Dendritic cell treated with granulocyte-macrophage colony-stimulating factor and Interleukin-4, amounts not matched to agents 40 ng/mL and 50 ng/mL, for 4 days (primary cell): ENCODE data around the gene KLF16.

ENCODE experiments used
- H3K27ac Mint-ChIP-seq: one replicate; pipeline ENCODE4 v1.8.0; 2022; ENCODE audit warnings: mild to moderate bottlenecking, mixed read lengths
- H3K27me3 Mint-ChIP-seq: one replicate; pipeline ENCODE4 v1.8.0; 2022; ENCODE audit warnings: mild to moderate bottlenecking, mixed read lengths
- H3K36me3 Mint-ChIP-seq: one replicate; pipeline ENCODE4 v1.8.0; 2022; ENCODE audit warnings: low read depth, mixed read lengths
- H3K4me1 Mint-ChIP-seq: one replicate; pipeline ENCODE4 v1.8.0; 2022; ENCODE audit warnings: low read depth, mixed read lengths
- H3K4me3 Mint-ChIP-seq: one replicate; pipeline ENCODE4 v1.8.0; 2022; ENCODE audit warnings: mild to moderate bottlenecking, moderate library complexity, mixed read lengths
- H3K9me3 Mint-ChIP-seq: one replicate; pipeline ENCODE4 v1.8.0; 2022; ENCODE audit warnings: mixed read lengths
- intact Hi-C: fragments of 100-400 bp; cut with micrococcal nuclease; formaldehyde crosslinking; loops from one replicate; pipeline ENCODE4 v1.15.0; 2022

KLF16 gene

GRCh38 chr19:1851654-1852580 lies 11.5 kb downstream of the KLF16 start:
- intact Hi-C loops = no loop called here
- H3K27me3 Mint-ChIP-seq = peaks cover 4% of the 10 kb centered on the region
- no peak overlapping the region for H3K27ac Mint-ChIP-seq
- peaks cover 64% of the 10 kb centered on the region for H3K36me3 Mint-ChIP-seq
- H3K4me3 Mint-ChIP-seq = peak overlapping the region; percentile 14
- H3K9me3 Mint-ChIP-seq = no peaks in the 10 kb centered on the region
- H3K4me1 Mint-ChIP-seq = peaks cover 50% of the 10 kb centered on the region

GRCh38 chr19:1850809-1851653 lies 12.3 kb downstream of the KLF16 start:
- H3K9me3 Mint-ChIP-seq = no peaks in the 10 kb centered on the region
- peak overlapping the region; percentile 13 for H3K27ac Mint-ChIP-seq
- peaks cover 63% of the 10 kb centered on the region for H3K36me3 Mint-ChIP-seq
- intact Hi-C loops = no loop called here
- peaks cover 59% of the 10 kb centered on the region for H3K4me1 Mint-ChIP-seq
- H3K4me3 Mint-ChIP-seq = no peak overlapping the region
- peaks cover 4% of the 10 kb centered on the region for H3K27me3 Mint-ChIP-seq

DNA sequence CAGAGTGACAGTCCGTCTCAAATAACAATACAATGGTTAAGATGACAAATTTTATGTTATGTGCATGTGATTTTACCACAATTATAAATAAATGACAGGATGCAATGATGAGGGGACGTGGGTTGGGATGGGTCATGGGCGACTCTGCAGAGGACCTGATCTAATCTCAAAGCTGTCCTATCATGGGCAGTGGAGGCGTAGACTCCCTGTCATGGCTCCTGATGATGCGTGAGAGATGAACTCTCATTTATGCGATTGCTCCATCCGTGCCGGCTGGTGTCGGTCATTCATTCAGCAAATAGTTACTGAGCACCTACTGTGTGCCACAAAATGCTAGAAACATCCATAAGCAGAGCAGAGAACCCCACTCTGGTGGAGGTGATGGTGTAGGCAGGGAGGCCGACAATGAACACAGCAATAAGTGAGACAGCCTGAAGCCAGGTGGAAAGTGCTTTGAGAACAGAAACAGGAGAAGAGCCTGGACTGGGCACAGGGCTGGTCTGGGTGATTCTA lies 13.4 kb downstream of the KLF16 start:
- no peak overlapping the region for H3K4me3 Mint-ChIP-seq
- H3K36me3 Mint-ChIP-seq = peaks cover 69% of the 10 kb centered on the region
- intact Hi-C loops = no loop called here
- no peaks in the 10 kb centered on the region for H3K9me3 Mint-ChIP-seq
- H3K27ac Mint-ChIP-seq = no peak overlapping the region
- peaks cover 67% of the 10 kb centered on the region for H3K4me1 Mint-ChIP-seq
- peaks cover 4% of the 10 kb centered on the region for H3K27me3 Mint-ChIP-seq

DNA sequence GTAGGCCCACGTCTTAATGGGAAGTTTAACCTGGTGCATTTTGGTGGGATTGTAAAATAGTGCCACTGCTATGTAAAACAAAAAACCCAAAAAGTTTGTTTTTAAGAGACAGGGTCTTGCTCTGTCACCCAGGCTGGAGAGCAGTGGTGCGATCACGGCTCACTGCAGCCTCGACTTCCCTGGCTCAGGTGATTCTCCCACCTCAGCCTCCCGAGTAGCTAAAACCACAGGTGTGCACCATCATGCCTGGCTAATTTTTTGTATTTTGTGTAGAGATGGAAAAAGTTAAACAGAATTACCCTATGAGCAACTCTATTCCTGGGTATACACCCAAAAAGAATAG lies 14.3 kb downstream of the KLF16 start:
- no peaks in the 10 kb centered on the region for H3K9me3 Mint-ChIP-seq
- peaks cover 67% of the 10 kb centered on the region for H3K4me1 Mint-ChIP-seq
- peaks cover 4% of the 10 kb centered on the region for H3K27me3 Mint-ChIP-seq
- H3K36me3 Mint-ChIP-seq = peaks cover 73% of the 10 kb centered on the region
- H3K27ac Mint-ChIP-seq = peak overlapping the region; percentile 93
- no peak overlapping the region for H3K4me3 Mint-ChIP-seq
- intact Hi-C loops = no loop called here

- H3K27ac Mint-ChIP-seq = peak within 1 kb of the TSS; percentile 93
- intact Hi-C loops = no loop called here
Measured at GRCh38 chr19:1848399-1849131, 14.8 kb downstream of the KLF16 start, which contains the start of gene REXO1. REXO1 (minus strand) TSS chr19:1848483; CDS start chr19:1848358, 125 bp downstream.

GRCh38 chr19:1847684-1848398 lies 15.5 kb downstream of the KLF16 start:
- Mint-ChIP-seq H3K36me3 (peaks cover 72% of the 10 kb centered on the region), H3K27me3 (peaks cover 4% of the 10 kb centered on the region)

More at GRCh38 chr19:1848399-1849131, 14.8 kb downstream of the KLF16 start, which contains the start of gene REXO1:
- H3K36me3 Mint-ChIP-seq = peaks cover 74% of the 10 kb centered on the region
- H3K4me3 Mint-ChIP-seq = peak within 1 kb of the TSS; percentile 80
- peaks cover 71% of the 10 kb centered on the region for H3K4me1 Mint-ChIP-seq
- H3K27me3 Mint-ChIP-seq = peaks cover 4% of the 10 kb centered on the region
- no peaks in the 10 kb centered on the region for H3K9me3 Mint-ChIP-seq

DNA sequence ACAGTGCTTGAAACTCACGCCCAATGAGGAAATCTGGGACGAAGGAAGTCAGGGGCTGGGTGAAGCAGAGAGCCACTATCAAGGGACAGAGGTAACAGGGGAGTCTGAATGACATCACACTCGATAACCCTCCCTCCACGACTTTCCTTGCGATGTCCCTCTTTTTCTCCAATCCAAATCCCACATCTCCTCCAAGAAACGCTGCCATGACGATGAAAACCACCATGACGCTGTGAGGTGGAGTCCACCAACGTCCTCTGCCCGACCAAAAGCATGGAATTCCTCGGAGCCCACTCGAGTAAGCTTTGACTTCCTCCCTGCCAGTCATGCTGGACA lies 16.1 kb downstream of the KLF16 start:
- intact Hi-C loops = no loop called here
- H3K4me3 Mint-ChIP-seq = peak overlapping the region; percentile 80
- H3K27me3 Mint-ChIP-seq = peaks cover 4% of the 10 kb centered on the region
- no peaks in the 10 kb centered on the region for H3K9me3 Mint-ChIP-seq
- peaks cover 76% of the 10 kb centered on the region for H3K36me3 Mint-ChIP-seq
- H3K27ac Mint-ChIP-seq = peak overlapping the region; percentile 93
- H3K4me1 Mint-ChIP-seq = peaks cover 72% of the 10 kb centered on the region

More at GRCh38 chr19:1847684-1848398, 15.5 kb downstream of the KLF16 start:
- Mint-ChIP-seq H3K27ac (peak overlapping the region; percentile 93), H3K4me1 (peaks cover 69% of the 10 kb centered on the region), H3K9me3 (no peaks in the 10 kb centered on the region), H3K4me3 (peak overlapping the region; percentile 80)
- intact Hi-C loops = no loop called here

- no peaks in the 10 kb centered on the region for H3K27me3 Mint-ChIP-seq
- H3K4me3 Mint-ChIP-seq = peak overlapping the region; percentile 80
- intact Hi-C loops = no loop called here
- H3K4me1 Mint-ChIP-seq = peaks cover 74% of the 10 kb centered on the region
- H3K27ac Mint-ChIP-seq = peak overlapping the region; percentile 93
- peaks cover 83% of the 10 kb centered on the region for H3K36me3 Mint-ChIP-seq
- H3K9me3 Mint-ChIP-seq = no peaks in the 10 kb centered on the region
Measured at GRCh38 chr19:1846517-1847204, 16.7 kb downstream of the KLF16 start.

DNA sequence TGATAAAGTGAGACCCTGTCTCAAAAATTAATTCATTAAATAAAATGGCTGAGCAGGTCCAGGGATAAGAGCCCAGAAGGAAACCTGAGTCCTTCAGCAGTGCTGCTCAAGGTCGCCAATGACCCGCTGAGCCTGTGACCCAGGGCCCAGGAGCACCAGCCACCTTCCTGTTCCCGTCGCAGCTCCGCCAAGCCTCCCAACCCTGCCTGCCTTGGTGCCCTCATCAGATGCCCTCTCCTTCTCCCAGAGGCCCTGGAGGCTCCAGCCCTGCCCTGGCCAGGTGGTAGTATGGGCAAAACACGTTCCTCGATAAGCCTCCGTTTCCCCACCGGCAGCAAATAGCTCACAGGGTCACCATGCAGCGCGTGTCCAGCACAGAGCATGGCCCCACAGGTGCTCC lies 17.7 kb downstream of the KLF16 start:
- H3K4me1 Mint-ChIP-seq = peaks cover 77% of the 10 kb centered on the region
- intact Hi-C loops = no loop called here
- peaks cover 82% of the 10 kb centered on the region for H3K36me3 Mint-ChIP-seq
- no peak overlapping the region for H3K4me3 Mint-ChIP-seq
- no peaks in the 10 kb centered on the region for H3K9me3 Mint-ChIP-seq
- H3K27ac Mint-ChIP-seq = peak overlapping the region; percentile 30
- no peaks in the 10 kb centered on the region for H3K27me3 Mint-ChIP-seq

GRCh38 chr19:1845125-1845515 lies 18.3 kb downstream of the KLF16 start:
- Mint-ChIP-seq H3K9me3 (no peaks in the 10 kb centered on the region), H3K4me3 (no peak overlapping the region), H3K36me3 (peaks cover 77% of the 10 kb centered on the region), H3K27ac (peak overlapping the region; percentile 40), H3K27me3 (no peaks in the 10 kb centered on the region), H3K4me1 (peaks cover 78% of the 10 kb centered on the region)
- intact Hi-C loops = no loop called here

- Mint-ChIP-seq H3K9me3 (no peaks in the 10 kb centered on the region), H3K4me3 (no peak overlapping the region), H3K27ac (peak overlapping the region; percentile 56), H3K4me1 (peaks cover 79% of the 10 kb centered on the region), H3K27me3 (no peaks in the 10 kb centered on the region), H3K36me3 (peaks cover 77% of the 10 kb centered on the region)
- intact Hi-C loops = no loop called here
Measured at GRCh38 chr19:1844513-1845124, 18.8 kb downstream of the KLF16 start.

DNA sequence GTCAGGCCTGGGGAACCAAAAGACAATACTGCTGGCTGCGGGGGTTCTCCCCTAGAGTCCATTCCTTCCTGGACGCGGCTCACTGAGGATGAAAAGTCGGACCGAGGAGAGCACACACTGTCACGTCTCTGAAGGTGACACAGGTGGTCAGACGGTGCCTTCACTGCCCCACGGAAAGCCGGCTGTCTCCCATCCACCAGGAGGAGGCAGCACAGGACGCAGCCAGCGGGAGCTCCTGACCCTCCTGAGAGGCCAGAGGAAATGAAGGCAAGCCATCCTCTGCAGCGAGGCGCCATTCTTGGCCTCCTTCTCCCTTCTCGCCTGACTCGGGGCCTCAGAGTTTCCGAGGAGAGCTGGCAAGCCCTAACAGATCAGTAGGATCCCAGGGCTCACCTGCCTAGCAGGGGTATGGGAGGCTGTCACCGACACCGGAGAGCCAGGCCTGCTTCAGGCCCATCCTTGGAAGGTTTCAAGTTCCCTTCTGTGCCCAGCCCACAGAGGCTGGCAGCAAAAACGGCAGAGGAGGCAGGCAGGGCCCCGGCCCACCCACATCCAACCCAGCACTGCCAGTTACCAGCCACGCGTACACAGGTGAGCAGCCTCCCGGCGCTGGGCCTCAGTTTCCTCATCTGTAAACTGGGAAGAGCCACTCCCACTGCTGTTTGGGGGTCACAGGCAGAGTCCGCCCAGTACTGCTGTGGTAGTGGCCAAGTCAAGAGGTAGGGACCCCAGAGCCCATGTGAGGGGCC lies 19.6 kb downstream of the KLF16 start:
- Mint-ChIP-seq H3K4me1 (peaks cover 84% of the 10 kb centered on the region), H3K4me3 (no peak overlapping the region), H3K27ac (peak overlapping the region; percentile 56), H3K9me3 (no peaks in the 10 kb centered on the region), H3K36me3 (peaks cover 82% of the 10 kb centered on the region), H3K27me3 (no peaks in the 10 kb centered on the region)
- intact Hi-C loops = no loop called here
